Stimulated activated CD4-positive, alpha-beta T cell treated with anti-CD3 and anti-CD28 coated beads, Interleukin-4, amount 100 ng/mL, for 48 hours (primary cell): ENCODE measurements around the gene GBP7.
A peak's percentile ranks its signal among the peaks of the same experiment; 100 is the strongest.
"Not testable (repeated sequence)": the region's sequence is repeated elsewhere in the genome, so short reads cannot be mapped to it uniquely, and the experiment has no call there.

Experiments used
- DNase-seq, 2 donors: peaks; one replicate each; pipeline ENCODE4 v3.0.0-alpha.2; 2020; ENCODE audit warnings: low read depth in 2 of 2

GBP7 gene, protein sequence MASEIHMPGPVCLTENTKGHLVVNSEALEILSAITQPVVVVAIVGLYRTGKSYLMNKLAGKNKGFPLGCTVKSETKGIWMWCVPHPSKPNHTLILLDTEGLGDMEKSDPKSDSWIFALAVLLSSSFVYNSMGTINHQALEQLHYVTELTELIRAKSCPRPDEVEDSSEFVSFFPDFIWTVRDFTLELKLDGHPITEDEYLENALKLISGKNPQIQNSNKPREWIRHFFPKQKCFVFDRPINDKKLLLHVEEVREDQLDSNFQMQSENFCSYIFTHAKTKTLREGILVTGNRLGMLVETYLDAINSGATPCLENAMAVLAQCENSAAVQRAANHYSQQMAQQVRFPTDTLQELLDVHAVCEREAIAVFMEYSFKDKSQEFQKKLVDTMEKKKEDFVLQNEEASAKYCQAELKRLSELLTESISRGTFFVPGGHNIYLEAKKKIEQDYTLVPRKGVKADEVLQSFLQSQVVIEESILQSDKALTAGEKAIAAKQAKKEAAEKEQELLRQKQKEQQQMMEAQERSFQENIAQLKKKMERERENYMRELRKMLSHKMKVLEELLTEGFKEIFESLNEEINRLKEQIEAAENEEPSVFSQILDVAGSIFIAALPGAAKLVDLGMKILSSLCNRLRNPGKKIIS

DNA sequence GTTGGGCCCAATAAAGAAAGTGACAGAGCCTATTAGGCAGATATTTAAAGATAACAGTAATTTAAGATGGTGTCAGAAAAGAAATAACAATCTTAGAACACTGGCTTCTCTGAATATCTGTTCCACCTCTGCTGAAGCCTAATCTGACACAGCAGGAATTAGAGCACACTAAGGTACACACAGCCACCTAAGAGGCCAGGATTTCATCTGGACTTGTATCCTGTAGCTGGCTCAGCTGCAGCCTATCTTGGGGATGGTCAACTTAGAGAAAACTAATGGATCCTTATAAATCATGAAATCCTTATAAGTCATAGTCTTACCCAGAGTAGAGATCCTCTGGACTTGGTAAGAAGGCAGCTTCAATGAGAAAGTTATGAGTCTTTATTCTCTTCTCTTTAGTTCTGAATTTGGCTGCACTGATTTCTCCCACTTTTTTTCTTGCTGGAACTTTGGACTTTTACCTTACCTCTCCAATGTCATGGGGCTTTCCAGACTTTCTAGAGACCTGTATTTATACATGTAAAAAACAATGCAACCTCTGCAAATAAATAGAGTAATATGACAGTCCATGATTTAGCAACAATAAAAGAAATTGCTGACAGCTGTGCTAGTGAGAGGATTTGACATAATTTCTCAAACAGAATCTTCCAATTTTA is at the start of gene GBP7:
TSS of gene GBP7 (minus strand) at position 403 of the 656 bp plus-strand sequence. CDS start 4,068 bp downstream, outside the sequence.
- no peak for DNase-seq

- no peak for DNase-seq
Observed at GRCh38 chr1:89221341-89221740, 45.5 kb upstream of the GBP7 start.

- not testable (repeated sequence) for DNase-seq
Observed at GRCh38 chr1:89219851-89220250, 44.0 kb upstream of the GBP7 start.

DNA sequence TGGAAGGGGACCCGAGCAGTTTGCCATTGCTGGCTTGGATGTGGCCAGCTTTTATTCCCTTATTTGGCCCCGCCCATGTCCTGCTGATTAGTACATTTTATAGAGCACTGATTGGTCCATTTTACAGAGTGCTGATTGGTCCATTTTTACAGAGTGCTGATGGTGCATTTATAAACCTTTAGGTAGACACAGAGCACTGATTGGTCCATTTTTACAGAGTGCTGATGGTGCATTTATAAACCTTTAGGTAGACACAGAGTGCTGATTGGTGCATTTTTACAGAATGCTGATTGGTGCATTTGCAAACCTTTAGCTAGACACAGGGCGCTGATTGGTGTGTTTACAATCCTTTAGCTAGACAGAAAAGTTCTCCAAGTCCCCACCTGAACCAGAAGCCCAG is 43.1 kb upstream of the GBP7 start:
- not testable (repeated sequence) for DNase-seq

DNA sequence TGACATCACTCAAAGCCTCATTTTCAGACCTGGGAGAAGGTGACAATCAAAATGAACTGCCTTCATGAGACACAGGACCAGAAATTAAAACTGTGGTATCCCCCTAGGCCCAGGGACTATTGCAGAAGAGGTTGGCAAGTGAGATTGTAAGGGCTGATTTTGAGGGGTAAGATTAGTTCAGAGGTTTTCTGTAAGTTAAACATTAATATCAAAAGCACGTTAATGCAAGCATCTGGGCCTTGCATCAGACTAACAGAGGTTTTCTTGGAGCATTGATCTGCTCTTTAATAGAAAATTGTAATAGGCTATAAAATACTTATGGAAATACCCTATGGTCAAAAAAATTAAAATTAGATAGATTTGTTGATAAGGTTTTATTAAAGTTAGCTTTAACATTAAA is 37.5 kb upstream of the GBP7 start:
- no peak for DNase-seq

GRCh38 chr1:89211035-89211634 is 35.3 kb upstream of the GBP7 start:
- no peak for DNase-seq

DNA sequence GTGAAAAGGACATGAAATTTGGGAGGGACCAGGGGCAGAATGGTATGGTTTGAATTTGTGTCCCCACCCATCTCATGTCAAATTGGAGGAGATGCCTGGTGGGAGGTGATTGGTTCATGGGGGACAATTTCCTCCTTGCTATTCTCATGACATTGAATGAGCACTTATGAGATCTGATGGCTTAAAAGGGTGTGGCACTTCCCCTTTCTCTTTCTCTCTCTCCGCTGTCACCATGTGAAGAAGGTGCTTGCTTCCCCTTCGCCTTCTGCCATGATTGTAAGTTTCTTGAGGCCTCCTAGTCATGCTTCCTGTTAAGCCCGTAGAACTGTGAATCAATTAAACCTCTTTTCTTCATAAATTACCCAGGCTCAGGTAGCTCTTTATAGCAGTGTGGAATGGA is 30.6 kb upstream of the GBP7 start:
- DNase-seq: no peak

DNA sequence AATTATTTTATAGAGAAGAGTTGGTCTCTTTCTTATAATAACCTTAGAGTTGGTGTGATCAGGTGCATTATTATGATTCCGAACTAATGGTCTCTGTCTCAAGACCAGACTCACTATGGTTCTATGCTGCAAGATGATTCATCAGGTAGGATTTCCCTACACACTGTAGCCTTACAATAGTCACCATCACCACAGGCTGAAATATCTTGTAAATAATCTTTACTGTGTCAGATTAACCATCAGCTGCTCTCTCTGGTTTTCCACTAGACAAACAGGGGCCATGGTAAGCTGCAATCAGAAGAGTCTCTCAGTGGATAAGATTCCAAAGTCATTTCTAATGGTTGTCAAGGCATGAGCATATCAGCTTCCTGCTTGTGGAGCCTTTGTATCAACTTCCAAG is 27.4 kb upstream of the GBP7 start:
- no peak for DNase-seq

DNA sequence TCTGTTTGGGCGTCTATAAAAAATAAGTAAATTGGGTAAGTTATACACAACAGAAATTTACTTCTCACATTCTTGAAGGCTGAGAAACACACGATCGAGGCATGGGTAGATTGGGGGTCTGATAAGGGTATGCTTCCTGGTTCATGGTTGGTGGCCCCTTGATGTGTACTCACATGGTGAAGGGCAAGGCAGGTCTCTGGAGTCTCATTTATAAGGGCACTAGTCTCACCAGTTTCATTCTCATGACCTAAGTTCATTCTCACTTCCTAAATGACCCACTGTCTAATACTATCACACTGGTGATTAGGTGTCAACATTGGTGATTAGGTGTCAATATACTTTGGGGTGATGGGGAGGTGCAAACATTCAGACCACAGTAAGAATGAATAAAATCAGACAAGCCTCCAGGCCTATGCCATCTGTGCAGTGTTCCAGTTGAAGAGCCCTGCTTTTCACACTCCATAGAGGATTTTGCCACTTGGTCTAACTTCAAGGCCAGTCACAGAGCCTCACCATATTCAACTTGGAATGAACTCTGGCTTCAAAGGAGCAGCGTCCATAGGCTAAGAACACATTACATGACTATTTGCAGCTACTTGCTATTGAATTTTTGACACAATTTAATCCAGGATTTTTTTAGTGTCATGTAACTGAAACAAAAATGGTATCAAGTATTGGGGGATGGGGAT is 25.4 kb upstream of the GBP7 start:
- no peak for DNase-seq

- DNase-seq: no peak
Observed at GRCh38 chr1:89200663-89201062, 24.9 kb upstream of the GBP7 start.

DNA sequence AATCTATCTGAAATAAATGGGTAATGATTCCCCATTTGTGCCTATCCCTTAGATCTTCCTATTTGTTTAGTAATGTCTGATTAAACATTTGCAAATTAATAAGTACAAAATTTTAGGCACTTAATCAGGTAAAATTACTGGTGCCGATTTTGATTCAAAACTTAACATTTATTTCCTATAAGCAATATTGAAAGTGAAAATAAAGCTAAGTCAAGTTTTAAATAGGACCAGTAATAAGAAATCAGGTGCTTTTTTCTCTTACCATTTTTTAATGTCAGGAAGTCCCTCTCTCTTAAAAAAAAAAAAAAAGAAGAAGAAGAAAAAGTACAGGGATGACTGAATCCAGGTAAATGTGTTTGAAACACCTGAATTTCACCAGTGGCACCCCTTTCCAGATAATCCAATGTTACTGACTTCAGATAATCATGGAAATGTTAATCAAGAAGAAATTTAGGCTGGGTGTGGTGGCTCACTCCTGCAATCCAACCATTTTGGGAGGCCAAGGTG is 23.8 kb upstream of the GBP7 start:
- no peak for DNase-seq

DNA sequence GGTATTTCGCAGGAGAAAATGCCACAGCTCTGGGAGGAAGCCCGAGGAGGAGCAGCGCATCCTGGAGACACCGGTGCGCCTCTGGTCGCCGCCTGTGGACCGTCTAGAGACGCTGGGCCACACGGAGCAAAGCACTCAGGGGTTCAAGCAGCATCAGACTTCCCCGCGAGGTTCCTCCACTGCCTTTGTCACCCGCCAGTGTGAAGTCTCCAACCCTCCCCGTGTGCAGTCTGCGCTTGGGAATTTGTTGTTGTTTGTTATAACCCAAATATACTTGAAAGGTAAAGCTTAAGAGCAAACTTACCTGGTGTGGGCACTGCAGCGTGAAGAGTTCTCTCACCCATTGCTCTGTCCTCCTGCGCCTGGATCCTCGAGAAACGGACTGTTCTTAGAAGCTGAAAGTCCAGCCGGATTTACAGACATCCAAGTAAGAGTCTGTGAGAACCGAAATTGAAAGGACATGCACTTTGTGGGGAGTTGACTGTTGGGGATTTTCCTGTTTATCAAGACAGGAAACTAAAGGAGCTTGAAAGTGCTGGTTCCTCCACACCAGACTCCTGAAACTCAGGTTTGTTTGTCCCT is 22.8 kb upstream of the GBP7 start, which contains the start of gene GBP4:
TSS of gene GBP4 (minus strand) at position 452 of the 582 bp plus-strand sequence. CDS start at position 344, 108 bp downstream.
- peak in 1 of 2 donors; percentile 37 for DNase-seq

DNA sequence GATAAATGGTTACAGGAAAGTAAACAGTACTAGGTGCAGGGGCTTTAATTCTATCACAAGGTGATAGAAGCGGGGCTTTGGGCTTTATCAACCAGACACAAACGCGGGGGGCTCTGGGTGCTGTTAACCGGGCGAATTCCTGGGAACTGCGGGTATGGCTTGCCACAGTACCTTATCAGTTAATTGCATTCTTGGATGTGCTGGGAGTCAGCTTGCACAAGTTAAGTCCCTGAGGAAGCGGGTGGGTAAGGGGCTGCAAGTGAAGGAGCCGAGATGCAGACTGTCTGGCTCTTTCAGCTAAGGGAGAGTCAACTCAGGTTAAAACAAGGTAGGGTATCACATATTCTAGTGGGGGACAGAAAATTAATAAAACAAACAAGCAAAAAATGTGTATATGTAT is 22.3 kb upstream of the GBP7 start:
- no peak for DNase-seq

- no peak for DNase-seq
Observed at GRCh38 chr1:89195476-89195875, 19.7 kb upstream of the GBP7 start.

DNA sequence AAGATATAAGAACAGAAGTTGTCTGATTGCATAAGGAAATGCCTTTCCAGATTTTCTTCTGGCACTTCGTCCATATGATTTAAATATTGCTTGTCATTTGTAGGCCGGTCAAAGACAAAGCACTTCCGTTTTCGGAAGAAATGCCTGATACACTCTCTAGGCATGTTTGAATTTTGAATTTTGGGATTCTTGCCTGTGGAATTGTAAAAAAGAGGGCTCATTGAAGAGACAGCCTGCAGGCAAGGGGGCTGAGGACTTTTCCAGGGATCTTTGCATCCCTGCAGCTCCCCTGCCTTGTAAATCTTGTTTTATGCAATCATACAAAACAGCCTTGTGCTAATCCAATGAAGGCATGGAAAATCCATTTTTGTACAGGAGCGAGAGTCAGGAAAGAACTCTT is 15.5 kb upstream of the GBP7 start:
- no peak for DNase-seq

DNA sequence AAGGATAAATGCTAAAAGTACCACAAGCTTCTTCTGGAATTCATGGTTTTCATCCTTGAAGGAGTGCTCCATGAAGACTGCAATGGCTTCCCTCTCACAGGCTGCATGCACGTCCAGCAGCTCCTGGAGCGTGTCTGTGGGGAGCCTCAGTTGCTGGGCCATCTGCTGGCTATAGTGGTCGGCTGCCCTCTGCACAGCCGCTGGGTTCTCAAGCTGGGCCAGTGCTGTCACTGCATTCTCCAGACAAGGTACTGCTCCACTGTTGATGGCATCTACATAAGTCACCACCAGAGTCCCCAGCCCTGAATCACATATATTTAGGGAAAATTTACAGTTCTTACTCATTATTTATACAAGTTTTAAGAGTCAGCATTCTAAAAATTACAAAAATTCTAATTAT is 14.2 kb upstream of the GBP7 start:
- DNase-seq: no peak

DNA sequence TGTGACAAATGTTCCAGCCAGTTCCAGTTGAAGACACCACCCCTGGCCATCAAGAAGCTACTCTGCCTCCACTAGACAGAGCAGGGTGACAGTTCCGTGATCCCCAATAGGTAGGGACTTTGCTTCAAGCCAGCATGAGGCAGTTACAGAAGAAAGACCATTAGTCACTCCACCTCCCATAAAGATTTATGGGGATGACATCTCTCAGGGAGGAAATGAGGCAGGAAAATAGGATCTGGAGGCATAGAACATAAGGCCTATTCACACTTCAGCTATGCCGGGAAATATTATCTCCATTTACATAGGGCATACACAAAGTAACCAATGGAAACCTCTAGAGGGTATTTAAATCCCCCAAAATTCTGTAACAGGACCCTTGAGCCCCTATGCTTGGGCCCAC is 3.5 kb upstream of the GBP7 start:
- no peak for DNase-seq

DNA sequence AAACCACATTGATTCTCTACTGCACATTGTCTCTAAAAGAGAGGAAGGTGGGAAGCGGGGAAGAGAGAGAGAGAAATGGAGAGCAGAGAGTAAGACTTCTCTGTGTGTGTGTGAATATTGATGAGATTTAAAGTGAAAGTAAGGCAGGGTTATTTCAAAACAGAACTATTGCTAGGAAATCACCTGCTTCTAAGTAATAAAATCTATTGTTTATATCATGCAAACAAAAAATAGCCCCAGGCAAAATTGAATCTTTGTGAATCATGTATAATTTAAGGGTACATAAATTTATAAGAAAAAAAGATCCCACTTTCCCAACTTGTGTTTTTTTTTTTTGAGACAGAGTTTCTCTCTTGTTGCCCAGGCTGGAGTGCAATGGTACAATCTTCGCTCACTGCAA is 1.2 kb upstream of the GBP7 start:
- DNase-seq: no peak

DNA sequence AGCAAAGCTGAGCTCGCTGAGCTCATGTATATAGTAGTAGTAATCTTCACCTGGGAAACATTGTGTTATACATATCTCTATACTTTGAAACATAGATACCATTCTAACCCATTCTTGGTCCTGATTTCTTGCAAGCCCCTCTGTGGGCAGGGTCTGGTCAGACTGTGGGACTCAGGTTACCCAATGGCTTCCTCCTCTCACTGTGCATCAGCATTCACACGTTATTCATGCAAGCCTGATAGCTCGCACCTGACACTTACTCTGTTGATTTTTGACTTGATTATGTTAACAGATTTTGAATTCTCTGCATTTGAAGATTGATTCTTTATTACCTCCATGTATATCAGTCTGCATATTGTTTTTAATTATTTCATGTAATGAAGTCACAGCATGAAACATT is 1.3 kb downstream of the GBP7 start:
- DNase-seq: no peak

DNA sequence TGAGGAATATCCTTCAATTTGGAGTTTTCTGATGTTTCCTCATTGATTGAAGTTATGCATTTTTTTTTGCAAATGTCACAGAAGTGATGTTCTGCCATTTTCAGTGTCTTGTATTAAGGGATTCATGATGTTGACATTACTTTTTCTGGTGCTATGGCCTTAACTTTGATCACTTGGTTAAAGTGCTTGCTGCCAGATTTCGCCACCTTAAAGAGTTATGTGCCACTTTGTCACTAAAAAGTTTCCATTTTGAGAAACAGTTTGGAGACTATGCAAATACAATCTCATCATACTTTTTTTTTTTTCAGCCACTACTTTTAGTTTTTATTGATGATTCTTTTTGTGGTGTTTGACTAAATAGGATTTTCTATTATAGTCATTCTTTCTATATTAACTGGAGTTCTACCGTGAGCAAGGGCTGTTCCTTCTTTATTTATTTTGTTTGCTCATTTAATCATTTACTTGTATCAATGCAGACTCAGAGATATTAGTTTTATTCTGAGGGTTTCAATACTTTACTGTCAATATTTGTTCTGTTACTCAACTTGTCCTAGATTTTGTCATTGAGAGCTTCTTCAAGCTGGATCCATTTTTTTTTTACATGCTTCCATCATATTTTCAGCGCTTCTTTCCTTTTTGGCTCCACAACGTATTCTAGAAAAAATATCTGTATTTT is 3.2 kb downstream of the GBP7 start:
- no peak for DNase-seq

GRCh38 chr1:89171067-89171438 is 4.8 kb downstream of the GBP7 start:
- no peak for DNase-seq
